ENCODE measurements around the gene ZNF682. TPM values are rescaled to one million over a fixed set of nuclear protein-coding genes. Genes with fewer than 3 reads are reported as not detected.

ZNF682 gene
- total RNA-seq (2022; extraction: Qiagen RNA extraction; ENCODE audit: low read depth), result not detected in 5 replicates

DNA sequence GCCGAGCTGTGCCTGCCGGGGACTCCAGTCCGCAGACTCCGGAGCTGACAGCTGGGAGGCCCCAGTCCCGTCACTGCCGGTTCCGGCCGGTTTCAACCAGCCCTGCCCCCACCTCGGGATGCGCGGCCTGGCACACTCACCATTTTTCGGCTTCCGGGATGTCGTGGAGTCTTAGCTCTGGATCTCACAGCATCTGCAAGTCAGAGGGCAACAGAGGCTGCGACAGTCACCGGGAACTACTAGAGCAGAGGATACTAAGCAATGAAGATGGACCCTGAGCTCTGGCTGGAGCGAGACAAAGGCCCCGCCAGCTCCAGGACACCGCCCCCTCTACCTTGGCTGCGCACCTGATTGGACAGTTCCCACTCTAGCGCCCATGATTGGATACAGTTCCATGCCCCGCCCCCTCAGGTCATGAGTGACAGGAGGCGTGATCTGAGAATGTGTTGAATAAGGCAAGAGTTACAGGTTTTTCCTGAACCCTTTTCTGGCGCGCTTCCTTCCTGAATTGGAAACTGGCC, at the start of gene ZNF682:
ZNF682 (minus strand) TSS at position 303 of the 521 bp plus-strand sequence; CDS start at position 143, 160 bp downstream.

DNA sequence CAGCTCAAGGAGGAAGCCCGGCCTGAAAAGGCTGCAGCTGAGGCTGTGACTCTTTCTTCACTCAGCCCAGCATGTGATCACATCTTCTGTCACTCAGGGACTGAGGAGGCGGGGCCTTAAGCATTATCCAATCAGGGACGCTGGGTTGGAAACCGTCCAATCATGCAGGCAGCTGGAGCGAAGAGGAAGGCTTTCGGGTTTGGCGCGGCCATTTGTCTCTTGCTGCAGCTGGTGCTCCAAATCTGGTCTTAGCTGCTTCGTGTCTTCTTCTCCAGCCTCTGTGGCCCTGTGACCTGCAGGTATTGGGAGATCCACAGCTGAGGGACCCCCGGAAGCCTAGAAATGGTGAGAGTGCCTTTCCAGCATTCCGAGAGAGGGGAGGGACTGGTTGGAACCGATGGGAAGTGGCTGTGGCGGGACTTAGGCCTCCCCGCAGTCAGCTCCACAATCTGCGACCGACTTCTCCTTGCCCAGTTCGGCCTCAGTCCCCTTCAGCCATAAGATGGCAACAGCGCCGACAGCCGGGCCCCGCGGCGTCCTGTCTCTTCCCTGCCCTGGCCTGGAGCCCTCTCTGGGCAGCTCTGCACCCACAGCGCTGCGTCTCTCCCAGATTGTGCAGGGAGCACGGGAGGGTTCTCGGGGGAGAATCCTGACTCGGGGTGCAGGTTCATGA, 38.6 kb upstream of the ZNF682 start, which contains the start of gene ZNF90:
ZNF90 (plus strand) TSS at position 210 of the 673 bp plus-strand sequence; CDS start at position 343, 133 bp downstream.

Other genes starting within 250 kb of the ZNF682 start
- 0.15 to 0.40 TPM (median 0.23 TPM) in 3 of 5 replicates, not detected in the others for gene ZNF506, start 217.8 kb downstream of the ZNF682 start, total RNA-seq (2022; extraction: Qiagen RNA extraction; ENCODE audit: low read depth)
- not detected in 5 replicates for gene ZNF253, start 173.6 kb downstream of the ZNF682 start, total RNA-seq (2022; extraction: Qiagen RNA extraction; ENCODE audit: low read depth)
- gene ZNF93, start 138.6 kb downstream of the ZNF682 start, total RNA-seq (2022; extraction: Qiagen RNA extraction; ENCODE audit: low read depth), result not detected in 5 replicates
- gene ZNF90, start 38.5 kb upstream of the ZNF682 start, total RNA-seq (2022; extraction: Qiagen RNA extraction; ENCODE audit: low read depth), result not detected in 5 replicates
- not detected in 5 replicates for gene ZNF486, start 127.7 kb upstream of the ZNF682 start, total RNA-seq (2022; extraction: Qiagen RNA extraction; ENCODE audit: low read depth)

All from A549 treated with RU486 at 1 μM for 4 hours (cell line).